LNCAP (cell line): ENCODE data around the gene GIMAP8.

Experiments
- CTCF ChIP-seq: fragments of 450-650 bp; IDR thresholded peaks from 2 replicates; pipeline ENCODE4 v1.5.1; 2017; ENCODE audit warnings: mild to moderate bottlenecking

Gene GIMAP8

DNA sequence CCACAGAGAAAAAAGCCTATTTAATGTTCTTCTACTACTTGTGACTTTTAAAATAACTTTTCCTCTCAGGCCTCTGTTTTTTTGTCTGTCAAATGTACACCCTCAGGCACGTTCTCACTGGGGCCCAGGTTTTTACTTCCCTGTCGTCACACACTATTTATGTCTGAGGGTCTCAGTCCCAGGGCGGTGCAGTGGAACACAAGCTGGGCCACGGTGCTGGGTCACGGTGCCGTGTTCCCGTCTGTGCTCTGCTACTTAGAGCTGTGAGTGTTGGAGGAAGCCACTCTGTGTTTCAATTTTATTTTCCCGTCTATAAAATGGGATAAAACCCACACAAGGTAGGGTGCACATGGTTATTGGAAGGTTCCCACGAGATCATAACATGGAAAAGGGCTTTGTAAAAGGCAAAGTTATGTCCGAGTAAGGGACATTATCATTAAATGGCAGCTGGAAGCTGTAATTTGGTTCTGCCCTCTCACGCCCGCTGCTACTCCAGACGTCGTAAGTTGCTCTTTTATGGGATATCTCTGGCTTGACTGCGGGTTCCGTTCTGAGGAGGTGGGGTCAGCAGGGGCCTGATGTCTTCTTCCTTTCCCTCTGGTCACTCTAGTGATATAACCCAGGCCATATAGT lies 46.1 kb upstream of the GIMAP8 start:
- no peak for TF ChIP-seq CTCF

DNA sequence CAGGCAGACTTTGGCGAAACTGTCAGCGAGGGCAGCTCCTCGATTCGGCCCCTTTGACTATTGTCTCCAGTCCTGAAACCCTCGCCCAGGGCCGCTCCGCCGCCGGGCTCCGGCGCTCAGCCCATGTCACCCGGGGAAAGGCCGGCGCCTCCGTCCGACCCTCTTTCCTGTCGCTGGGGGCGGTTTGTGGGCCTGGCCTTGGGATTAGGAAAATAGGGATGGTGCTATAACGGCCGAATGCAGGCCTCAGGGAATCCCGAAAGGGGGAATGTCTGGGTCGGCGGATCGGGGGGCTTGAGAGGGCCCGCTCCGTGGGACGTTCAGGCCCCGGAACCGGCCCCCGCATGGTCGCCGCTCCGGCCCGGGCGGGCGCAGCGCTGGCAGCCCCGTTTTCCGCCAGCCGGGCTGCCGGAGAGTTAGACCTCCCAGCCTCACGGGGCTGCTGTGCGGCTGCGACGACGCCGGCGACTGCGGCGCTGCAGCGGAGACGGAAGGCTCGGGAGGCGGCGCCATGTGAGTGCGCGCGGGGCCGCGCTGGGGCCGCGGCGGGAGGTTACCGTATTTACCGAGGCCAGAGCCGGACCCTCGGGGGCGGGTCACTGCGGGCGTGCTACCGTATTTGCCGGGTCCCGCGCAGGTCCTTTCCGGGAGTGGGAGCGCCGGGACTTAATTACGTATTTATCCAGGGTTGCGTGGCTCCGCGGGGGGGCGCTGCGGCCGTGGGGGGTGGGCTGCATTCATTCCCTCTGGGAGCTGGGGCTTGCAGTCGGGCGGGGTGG lies 45.4 kb upstream of the GIMAP8 start:
- TF ChIP-seq CTCF: peak; percentile 35; the same call in 1 of the 2 replicates

DNA sequence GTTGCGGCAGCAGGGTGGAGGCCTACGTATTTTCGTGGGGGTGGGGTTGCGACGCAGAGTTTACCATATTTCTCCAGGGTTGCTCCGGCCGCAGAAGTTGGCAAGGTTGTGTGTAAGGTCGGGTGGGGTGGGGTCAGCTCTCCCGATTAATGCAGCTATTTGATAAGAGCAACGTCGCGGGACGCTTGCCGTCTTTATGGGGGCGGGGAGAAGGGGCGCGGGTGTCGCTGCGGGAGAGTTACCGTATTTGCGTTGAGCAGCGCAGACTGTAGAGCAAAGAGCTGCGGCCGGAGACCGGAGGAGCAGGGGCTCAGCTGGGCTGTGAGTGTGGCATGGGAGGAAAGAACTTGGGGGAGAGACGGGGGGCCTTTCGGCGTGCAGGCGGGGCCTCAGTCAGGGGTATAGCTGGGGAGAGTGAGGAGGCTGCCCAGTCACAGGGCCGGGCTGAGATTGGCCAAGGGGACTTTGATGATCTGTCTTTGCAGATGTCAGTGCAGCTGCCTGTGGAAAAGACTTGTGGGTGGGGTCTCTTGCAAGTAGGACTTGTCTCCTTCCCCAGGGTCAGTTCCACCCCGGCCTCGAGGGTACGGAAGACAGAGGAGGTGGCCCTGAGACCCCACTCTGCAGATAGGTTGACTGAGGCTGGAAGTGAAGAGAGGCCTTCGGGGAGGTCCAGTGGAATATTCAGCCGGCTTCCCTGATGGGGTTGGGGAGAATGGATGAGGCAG lies 44.7 kb upstream of the GIMAP8 start:
- no peak for TF ChIP-seq CTCF

GRCh38 chr7:150406312-150406566 lies 44.2 kb upstream of the GIMAP8 start:
- TF ChIP-seq CTCF: no peak

DNA sequence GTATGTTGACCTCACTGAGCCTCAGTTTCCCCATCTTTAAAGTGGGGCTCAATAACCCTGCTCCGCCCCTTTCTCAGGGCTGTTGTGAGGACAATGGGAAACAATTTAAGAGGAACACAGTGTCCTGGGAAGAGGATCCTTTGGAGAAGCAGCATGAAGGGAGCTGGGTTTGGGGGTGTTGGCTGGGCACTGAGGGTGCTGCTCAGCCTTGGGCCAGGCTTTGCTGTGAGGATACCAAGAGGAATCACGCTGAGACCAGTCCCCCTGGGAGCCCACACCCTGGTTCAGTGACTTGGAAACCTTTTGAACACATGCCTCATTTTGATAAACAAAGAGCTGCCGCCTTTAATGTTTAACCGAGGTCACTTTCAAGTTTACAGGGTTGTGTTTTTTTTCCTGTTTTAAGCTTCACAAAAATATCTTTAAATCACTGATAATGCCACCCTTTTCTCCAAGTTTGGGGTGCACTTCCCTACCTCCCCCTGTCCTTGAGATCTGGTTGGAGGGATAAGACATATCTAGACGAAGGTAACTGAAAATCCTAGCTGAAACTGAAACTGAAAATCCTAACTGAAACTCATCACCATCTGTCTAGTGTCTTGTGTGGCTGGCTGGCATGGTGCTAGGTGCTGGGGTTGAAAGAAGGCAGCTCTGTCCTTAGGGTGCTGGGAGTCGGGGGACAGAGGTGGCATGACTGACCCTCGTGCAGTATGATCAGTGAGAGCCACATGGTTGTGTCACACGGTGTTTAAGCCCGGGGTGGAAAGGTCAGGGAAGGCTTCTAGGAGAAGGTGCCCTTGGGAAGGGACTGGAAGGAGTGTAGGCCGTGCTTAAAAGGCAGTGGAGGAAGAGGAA lies 43.6 kb upstream of the GIMAP8 start:
- TF ChIP-seq CTCF: no peak

DNA sequence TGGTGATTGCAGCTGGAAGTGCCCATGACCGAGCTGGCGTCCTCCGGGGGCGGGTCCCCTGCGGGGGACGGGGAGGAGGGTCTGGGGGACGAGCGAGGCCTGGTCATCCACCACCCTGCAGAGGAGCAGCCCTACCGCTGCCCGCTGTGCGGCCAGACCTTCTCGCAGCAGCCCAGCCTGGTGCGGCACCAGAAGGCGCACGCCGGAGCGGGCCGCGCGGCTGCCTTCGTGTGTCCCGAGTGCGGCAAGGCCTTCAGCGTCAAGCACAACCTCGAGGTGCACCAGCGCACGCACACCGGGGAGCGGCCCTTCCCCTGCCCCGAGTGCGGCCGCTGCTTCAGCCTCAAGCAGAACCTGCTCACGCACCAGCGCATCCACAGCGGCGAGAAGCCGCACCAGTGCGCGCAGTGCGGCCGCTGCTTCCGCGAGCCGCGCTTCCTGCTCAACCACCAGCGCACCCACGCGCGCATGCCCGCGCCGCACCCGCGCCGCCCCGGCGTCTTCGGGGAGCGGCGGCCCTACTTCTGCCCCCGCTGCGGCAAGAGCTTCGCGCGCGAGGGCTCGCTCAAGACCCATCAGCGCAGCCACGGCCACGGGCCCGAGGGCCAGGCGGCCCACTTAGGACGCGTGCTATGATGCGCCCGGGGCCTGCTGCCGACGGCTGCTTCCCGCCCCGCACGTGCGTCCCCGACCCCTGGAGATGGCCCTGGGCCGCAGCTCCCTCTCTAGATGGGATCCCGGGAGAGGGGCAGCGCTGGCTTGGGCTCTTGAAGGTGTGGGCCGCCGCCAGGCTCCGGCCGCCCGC lies 42.6 kb upstream of the GIMAP8 start:
- TF ChIP-seq CTCF: no peak
